Heart right ventricle (tissue), 16 donors: ENCODE results near the gene CDCA5. TPM values are rescaled to one million over a fixed set of nuclear protein-coding genes. Genes with fewer than 3 reads are reported as not detected.
A peak's percentile ranks its signal among the peaks of the same experiment; 100 is the strongest.

ENCODE experiments used
- ATAC-seq, 8 donors: fragments of 200-7000 bp; cut with Tn5 transposase; one replicate each; pipeline ENCODE4 v1.9.1; 2020; ENCODE audit warnings: mild to moderate bottlenecking in 8 of 8, moderate library complexity in 8 of 8, moderate number of reproducible peaks in 1 of 8
- DNase-seq, 2 donors: peaks; one replicate each; pipeline ENCODE4 v3.0.0-alpha.2; 2020
- H3K27ac ChIP-seq, 10 donors: fragments of 200-600 bp; sonication (generic) in 2 of 10; one replicate each; pipeline versions ENCODE4 v1.5.0 to v1.8.0; 2020 to 2022; ENCODE audit warnings: mild to moderate bottlenecking in 3 of 10
- H3K27me3 ChIP-seq, 7 donors: fragments of 200-600 bp; one replicate each; pipeline ENCODE4 v1.8.0; 2021 to 2022; ENCODE audit warnings: mild to moderate bottlenecking in 2 of 7
- H3K36me3 ChIP-seq, 9 donors: fragments of 200-600 bp; sonication (generic) in 1 of 9; one replicate each; pipeline versions ENCODE4 v1.5.0 to v1.8.0; 2020 to 2022; ENCODE audit warnings: mild to moderate bottlenecking in 2 of 9
- H3K4me1 ChIP-seq, 9 donors: fragments of 200-600 bp; sonication (generic) in 1 of 9; one replicate each; pipeline versions ENCODE4 v1.5.0 to v1.8.0; 2020 to 2022; ENCODE audit warnings: mild to moderate bottlenecking in 4 of 9
- H3K4me3 ChIP-seq, 10 donors: fragments of 200-600 bp; sonication (generic) in 2 of 10; one replicate each; pipeline versions ENCODE4 v1.5.0 to v1.8.0; 2020 to 2022; ENCODE audit warnings: mild to moderate bottlenecking in 7 of 10, moderate library complexity in 2 of 10
- H3K9me3 ChIP-seq, 11 donors: fragments of 200-600 bp in 10 of 11; sonication (generic) in 2 of 11; one replicate each; pipeline versions ENCODE4 v1.5.0 to v1.8.0; 2013 to 2022; ENCODE audit warnings: mild to moderate bottlenecking in 2 of 11, control low read depth in 1 of 11, moderate library complexity in 1 of 11
- whole genome bisulfite sequencing, 2 donors: extraction: QIAGEN DNeasy Blood & Tissue Kit; methylation state at CpG; one replicate each; pipeline ENCODE4 v1.1.7; 2013; ENCODE audit warnings: inconsistent platforms in 1 of 2; 5-methylcytosine and 5-hydroxymethylcytosine counted together
- intact Hi-C, 10 donors: fragments of 100-400 bp; cut with DNase I; formaldehyde crosslinking; loops; one replicate each; pipeline versions ENCODE4 v1.11.1 to v1.14.2; 2022
- polyA plus RNA-seq, 2 donors: library from polyadenylated mRNA; stranded (reverse); fragments of 200-250 nt; gene quantifications; one replicate each; pipeline ENCODE4 v1.2.3, GENCODE V29; 2013
- total RNA-seq, 10 donors: library from RNA; stranded (reverse); fragmentation: NEBNext Ultra II Directional in 3 of 10; extraction: Animal tissue kit (Norgen Biotek cat#: 25700) in 3 of 10; gene quantifications; one replicate each; pipeline versions ENCODE4 v1.2.1 to v1.2.4, GENCODE V29; 2021 to 2023
- TF ChIP-seq, protein P1 (sequence below), 9 donors: fragments of 200-600 bp; sonication (generic) in 2 of 9; IDR thresholded peaks; one replicate each; pipeline versions ENCODE4 v1.5.0 to v1.8.0; 2021 to 2022; ENCODE audit warnings: antibody characterized with exemption in 9 of 9, mild to moderate bottlenecking in 5 of 9, moderate library complexity in 1 of 9
- donor health status: Arrhythmogenic right ventricular cardiomyopathy.
- donor health status: ischemic (EF 13 %, LVEDD 7.1; RV severe dilation, severe dysfunction).
- donor health status: healthy with polysubstance abuse.
- donor health status: DM: no; HTN: yes; CAD: no.
- donor health status: DM: no; HTN: no; CAD: no.
- donor health status: ischemic (EF 25% LVEDD 6.9; RV normal size, moderate dysfunction).
- donor health status: ischemic (EF 25% LVEDD 5.7; RV mildly dilated, moderate dysfunction).
- donor health status: healthy.
- donor health status: DM: yes; HTN: yes; CAD: no.
- donor health status: Ischemic cardiomyopathy.
- donor health status: ischemic (EF 35%, LVEDD 5.7; RV mildly dilated, moderate dysfunction).
- donor health status: nonischemic (EF 11% LVEDD 7.7; RV severe dilation, severe dysfunction).
- donor health status: DM: yes; HTN: yes; CAD: no.
- donor health status: PGD.
- donor health status: ischemic (EF 29% LVEDD 5.4; RV normal size, mild dysfunction).
- donor health status: nonischemic (EF 23%, LVEDD 6.1; RV moderate dilation, normal function).

CDCA5 gene
- total and polyA plus RNA-seq, 12 donors, result 0.45 to 5.3 (median 0.90) TPM

- H3K27ac ChIP-seq, result no peak overlapping the region
- H3K36me3 ChIP-seq, result no peaks in the 10 kb centered on the region
- DNase-seq (no peak), ATAC-seq (peak in 1 of 8 donors; percentile 13)
- H3K4me3 ChIP-seq, result no peak overlapping the region
- no peaks in the 10 kb centered on the region for H3K4me1 ChIP-seq
- peaks cover 0 to 8% (median 0%) of the 10 kb centered on the region in 7 donors for H3K27me3 ChIP-seq
- H3K9me3 ChIP-seq, result no peaks in the 10 kb centered on the region
- TF ChIP-seq, protein P1, sequence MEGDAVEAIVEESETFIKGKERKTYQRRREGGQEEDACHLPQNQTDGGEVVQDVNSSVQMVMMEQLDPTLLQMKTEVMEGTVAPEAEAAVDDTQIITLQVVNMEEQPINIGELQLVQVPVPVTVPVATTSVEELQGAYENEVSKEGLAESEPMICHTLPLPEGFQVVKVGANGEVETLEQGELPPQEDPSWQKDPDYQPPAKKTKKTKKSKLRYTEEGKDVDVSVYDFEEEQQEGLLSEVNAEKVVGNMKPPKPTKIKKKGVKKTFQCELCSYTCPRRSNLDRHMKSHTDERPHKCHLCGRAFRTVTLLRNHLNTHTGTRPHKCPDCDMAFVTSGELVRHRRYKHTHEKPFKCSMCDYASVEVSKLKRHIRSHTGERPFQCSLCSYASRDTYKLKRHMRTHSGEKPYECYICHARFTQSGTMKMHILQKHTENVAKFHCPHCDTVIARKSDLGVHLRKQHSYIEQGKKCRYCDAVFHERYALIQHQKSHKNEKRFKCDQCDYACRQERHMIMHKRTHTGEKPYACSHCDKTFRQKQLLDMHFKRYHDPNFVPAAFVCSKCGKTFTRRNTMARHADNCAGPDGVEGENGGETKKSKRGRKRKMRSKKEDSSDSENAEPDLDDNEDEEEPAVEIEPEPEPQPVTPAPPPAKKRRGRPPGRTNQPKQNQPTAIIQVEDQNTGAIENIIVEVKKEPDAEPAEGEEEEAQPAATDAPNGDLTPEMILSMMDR (IDR thresholded peaks at IDR 0.05), result no peak
- intact Hi-C loops, result no loop called here
- WGBS, 2 donors, result 80 to 84% methylated on average over 10 of the region's 10 CpGs
Observed at GRCh38 chr11:65067446-65067845, 16.4 kb downstream of the CDCA5 start.

DNA sequence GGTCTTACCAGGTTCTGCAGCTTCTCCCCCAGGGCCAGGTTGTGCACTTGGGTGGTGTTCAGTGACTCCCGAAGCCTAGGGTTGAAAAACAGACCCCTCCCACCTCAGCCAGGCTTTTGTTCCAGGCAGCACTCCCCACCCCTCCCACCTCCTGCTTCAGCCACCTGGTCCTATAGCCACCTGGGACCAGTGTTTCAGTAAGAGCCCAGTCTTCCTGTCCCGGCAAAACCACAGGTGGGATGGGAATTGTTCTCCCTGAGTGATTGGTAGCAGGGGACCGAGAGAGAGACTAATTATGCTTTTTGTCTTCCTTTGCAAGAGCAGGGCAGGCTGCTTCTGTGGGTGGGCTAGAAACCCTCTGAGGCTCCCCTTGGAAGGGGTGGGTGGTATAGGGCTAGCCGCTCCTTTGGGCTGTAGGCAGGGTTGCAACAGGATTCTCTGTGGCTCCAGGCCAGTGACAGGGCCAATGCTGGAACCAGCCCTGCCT, 17.0 kb downstream of the CDCA5 start:
- ATAC-seq (no peak), DNase-seq (no peak)
- intact Hi-C loops, result no loop called here
- Histone ChIP-seq H3K4me3 (no peak overlapping the region), H3K36me3 (no peaks in the 10 kb centered on the region), H3K9me3 (no peaks in the 10 kb centered on the region), H3K4me1 (no peaks in the 10 kb centered on the region), H3K27me3 (peaks cover 0 to 8% (median 0%) of the 10 kb centered on the region in 7 donors), H3K27ac (no peak overlapping the region)
- 77 to 86% methylated on average over 4 of the region's 4 CpGs for WGBS, 2 donors
- TF ChIP-seq, protein P1 (IDR thresholded peaks at IDR 0.05), result no peak

DNA sequence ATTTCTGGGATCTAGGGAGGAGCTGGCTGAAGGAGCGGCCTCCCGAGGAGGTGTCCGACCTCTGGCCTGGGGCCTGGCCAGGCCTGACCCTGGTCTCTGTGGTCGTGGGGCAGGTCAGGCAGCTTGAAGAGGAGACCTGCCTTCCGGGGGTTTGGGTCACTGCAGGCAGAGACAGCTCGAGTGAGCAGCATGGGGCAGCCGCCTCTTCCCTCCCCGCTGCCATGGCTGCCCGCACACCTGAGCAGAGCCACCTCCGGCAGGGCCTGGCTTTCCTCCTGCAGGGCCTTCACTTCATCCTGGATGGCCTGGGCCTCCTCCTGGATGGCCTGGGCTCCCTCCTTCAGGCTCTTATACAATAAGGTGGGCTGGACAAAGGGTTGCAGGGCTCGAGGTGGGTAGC, 17.5 kb downstream of the CDCA5 start:
- WGBS, 2 donors, result 75 to 76% methylated on average over 11 of the region's 11 CpGs
- TF ChIP-seq, protein P1 (IDR thresholded peaks at IDR 0.05), result no peak

DNA sequence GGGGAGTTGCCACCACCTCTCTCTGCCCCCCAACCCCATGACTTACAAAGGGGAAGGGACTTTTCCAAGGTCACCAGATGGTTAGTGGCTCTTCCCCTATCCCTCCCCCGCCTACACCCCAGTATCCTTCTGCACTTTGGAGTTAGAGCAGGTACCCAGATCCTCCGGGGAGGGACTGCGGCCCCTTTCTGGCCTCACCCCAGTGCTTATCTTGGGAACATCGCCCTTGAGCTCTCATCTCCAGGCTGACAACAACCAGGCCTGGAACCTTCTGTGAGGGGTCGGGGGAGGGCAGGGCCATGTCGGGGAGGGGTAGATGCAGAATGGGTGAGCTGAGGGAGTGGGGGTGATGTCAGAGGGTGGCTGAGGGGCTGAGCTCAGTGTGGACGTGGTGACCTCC, 18.0 kb downstream of the CDCA5 start:
- H3K4me1 ChIP-seq, result no peaks in the 10 kb centered on the region
- DNase-seq (no peak), ATAC-seq (no peak)
- 42 to 56% methylated on average over 7 of the region's 7 CpGs for WGBS, 2 donors
- H3K4me3 ChIP-seq, result no peak overlapping the region
- no peaks in the 10 kb centered on the region for H3K9me3 ChIP-seq
- TF ChIP-seq, protein P1 (IDR thresholded peaks at IDR 0.05), result no peak
- H3K36me3 ChIP-seq, result no peaks in the 10 kb centered on the region
- H3K27me3 ChIP-seq, result peaks cover 0 to 8% (median 0%) of the 10 kb centered on the region in 7 donors
- no peak overlapping the region for H3K27ac ChIP-seq
- intact Hi-C loops, result no loop called here

More for the DNA sequence above, 17.5 kb downstream of the CDCA5 start:
- H3K27ac ChIP-seq, result no peak overlapping the region
- peaks cover 0 to 8% (median 0%) of the 10 kb centered on the region in 7 donors for H3K27me3 ChIP-seq
- H3K4me3 ChIP-seq, result no peak overlapping the region
- no peaks in the 10 kb centered on the region for H3K4me1 ChIP-seq
- H3K36me3 ChIP-seq, result no peaks in the 10 kb centered on the region
- no peak for ATAC-seq
- intact Hi-C loops, result no loop called here
- DNase-seq, result no peak
- H3K9me3 ChIP-seq, result no peaks in the 10 kb centered on the region
